HG02885 (cell line): ENCODE measurements around the gene TACC2.
"Not testable (repeated sequence)": the region's sequence is repeated elsewhere in the genome, so short reads cannot be mapped to it uniquely, and the experiment has no call there.

ENCODE experiments used
- ATAC-seq: cut with Tn5 transposase; IDR thresholded peaks from one replicate; pipeline ENCODE4 v1.9.1; 2021; ENCODE audit warnings: mild to moderate bottlenecking; ENCODE audit not compliant: unreplicated experiment, poor library complexity

TACC2 gene

GRCh38 chr10:121988361-121989324, at the start of gene TACC2:
Gene TACC2 (plus strand): TSS chr10:121989163. CDS start chr10:122021982, 32,819 bp downstream.
- no peak for ATAC-seq

- ATAC-seq = no peak
These were observed 47.4 kb upstream of the TACC2 start for GRCh38 chr10:121941532-121941931.

- no peak for ATAC-seq
These were observed 46.1 kb upstream of the TACC2 start for GRCh38 chr10:121942749-121943416.

- ATAC-seq = no peak
These were observed 41.3 kb upstream of the TACC2 start for GRCh38 chr10:121947343-121948330.

- no peak for ATAC-seq
These were observed 39.9 kb upstream of the TACC2 start for GRCh38 chr10:121949049-121949448.

- no peak for ATAC-seq
These were observed 39.5 kb upstream of the TACC2 start for GRCh38 chr10:121949451-121949850.

- ATAC-seq = no peak
These were observed 36.7 kb upstream of the TACC2 start for GRCh38 chr10:121952226-121952625.

GRCh38 chr10:121956111-121957061, 32.6 kb upstream of the TACC2 start:
- ATAC-seq = no peak

GRCh38 chr10:121959671-121960070, 29.3 kb upstream of the TACC2 start:
- no peak for ATAC-seq

- no peak for ATAC-seq
These were observed 27.5 kb upstream of the TACC2 start for GRCh38 chr10:121961456-121961855.

GRCh38 chr10:121965996-121966395, 23.0 kb upstream of the TACC2 start:
- no peak for ATAC-seq

GRCh38 chr10:121969086-121969485, 19.9 kb upstream of the TACC2 start:
- not testable (repeated sequence) for ATAC-seq

- peak; percentile 33 for ATAC-seq
These were observed 14.9 kb upstream of the TACC2 start for GRCh38 chr10:121974019-121974534.

GRCh38 chr10:121974535-121975294, 14.2 kb upstream of the TACC2 start, which contains the start of gene NSMCE4A:
Gene NSMCE4A (minus strand): TSS chr10:121975217. CDS start chr10:121975165, 52 bp downstream.
- ATAC-seq = peak; percentile 84

GRCh38 chr10:121975295-121976086, 13.5 kb upstream of the TACC2 start:
- ATAC-seq = no peak

GRCh38 chr10:121976607-121977006, 12.4 kb upstream of the TACC2 start:
- ATAC-seq = no peak

- no peak for ATAC-seq
These were observed 10.5 kb upstream of the TACC2 start for GRCh38 chr10:121978511-121978910.
